Retinal pigment epithelial cell (primary cell): ENCODE results near the gene MAP7.

Experiments
- DNase-seq: peaks from one replicate; pipeline ENCODE4 v3.0.0-alpha.2; 2010; ENCODE audit warnings: low read depth
- H3K4me3 ChIP-seq: 2 replicates; pipeline ENCODE4 v1.5.1; 2011; ENCODE audit warnings: mild to moderate bottlenecking, low read length, control low read depth, moderate library complexity
- TF ChIP-seq, protein P1 (sequence below): conservative IDR thresholded peaks from 2 replicates; pipeline ENCODE4 v1.5.1; 2011; ENCODE audit warnings: low read depth, low read length, control low read depth, inconsistent platforms

MAP7 gene

DNA sequence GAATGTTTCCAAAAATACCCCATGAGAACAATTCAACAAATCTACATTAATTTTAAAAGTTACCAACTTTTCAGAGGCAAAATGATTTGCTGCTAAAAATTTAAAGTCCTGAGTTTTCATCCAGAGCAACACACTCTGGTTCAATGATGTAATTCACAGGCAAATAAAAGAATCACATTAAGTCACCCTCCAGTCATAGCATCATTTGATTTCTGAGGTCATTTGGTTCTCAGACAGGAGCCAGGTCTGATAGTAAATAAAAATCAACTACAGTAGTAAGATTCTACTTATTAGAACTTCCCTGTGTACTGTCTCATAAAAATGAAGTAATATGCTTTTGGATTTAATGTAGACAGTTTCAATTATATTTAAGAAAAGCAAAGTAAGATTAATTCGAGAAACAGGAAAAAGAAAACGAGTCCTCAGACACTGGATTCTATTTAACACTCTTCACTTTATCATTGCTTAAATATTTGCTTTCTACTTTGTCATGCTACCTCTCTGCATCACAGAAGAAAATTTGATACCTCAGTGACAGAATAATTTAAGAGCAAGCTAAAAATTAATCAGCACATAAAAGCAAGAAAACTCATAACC, 25.8 kb downstream of the MAP7 start:
- no peak for DNase-seq
- no peak overlapping the region for H3K4me3 ChIP-seq
- TF ChIP-seq, protein P1, sequence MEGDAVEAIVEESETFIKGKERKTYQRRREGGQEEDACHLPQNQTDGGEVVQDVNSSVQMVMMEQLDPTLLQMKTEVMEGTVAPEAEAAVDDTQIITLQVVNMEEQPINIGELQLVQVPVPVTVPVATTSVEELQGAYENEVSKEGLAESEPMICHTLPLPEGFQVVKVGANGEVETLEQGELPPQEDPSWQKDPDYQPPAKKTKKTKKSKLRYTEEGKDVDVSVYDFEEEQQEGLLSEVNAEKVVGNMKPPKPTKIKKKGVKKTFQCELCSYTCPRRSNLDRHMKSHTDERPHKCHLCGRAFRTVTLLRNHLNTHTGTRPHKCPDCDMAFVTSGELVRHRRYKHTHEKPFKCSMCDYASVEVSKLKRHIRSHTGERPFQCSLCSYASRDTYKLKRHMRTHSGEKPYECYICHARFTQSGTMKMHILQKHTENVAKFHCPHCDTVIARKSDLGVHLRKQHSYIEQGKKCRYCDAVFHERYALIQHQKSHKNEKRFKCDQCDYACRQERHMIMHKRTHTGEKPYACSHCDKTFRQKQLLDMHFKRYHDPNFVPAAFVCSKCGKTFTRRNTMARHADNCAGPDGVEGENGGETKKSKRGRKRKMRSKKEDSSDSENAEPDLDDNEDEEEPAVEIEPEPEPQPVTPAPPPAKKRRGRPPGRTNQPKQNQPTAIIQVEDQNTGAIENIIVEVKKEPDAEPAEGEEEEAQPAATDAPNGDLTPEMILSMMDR, result no peak

DNA sequence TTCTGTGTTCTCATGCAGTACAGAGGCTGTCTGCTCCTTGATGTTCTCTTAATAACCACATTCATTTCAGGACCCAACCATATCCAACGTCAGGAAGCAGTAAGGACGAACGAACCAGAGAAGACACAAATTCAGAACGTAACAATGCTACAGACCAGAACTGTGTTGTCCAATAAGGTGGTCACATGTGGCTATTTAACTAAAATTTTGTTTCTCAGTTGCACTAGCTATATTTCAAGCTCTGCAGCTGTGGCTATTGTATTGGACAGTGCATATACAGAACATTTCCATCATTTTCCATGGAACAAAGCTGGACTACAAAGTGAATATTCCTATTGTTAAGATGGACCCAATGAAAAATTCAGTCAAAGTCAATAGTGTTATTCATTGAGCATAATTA, 27.0 kb downstream of the MAP7 start:
- no peak for DNase-seq
- TF ChIP-seq, protein P1, result no peak
- H3K4me3 ChIP-seq, result no peak overlapping the region

DNA sequence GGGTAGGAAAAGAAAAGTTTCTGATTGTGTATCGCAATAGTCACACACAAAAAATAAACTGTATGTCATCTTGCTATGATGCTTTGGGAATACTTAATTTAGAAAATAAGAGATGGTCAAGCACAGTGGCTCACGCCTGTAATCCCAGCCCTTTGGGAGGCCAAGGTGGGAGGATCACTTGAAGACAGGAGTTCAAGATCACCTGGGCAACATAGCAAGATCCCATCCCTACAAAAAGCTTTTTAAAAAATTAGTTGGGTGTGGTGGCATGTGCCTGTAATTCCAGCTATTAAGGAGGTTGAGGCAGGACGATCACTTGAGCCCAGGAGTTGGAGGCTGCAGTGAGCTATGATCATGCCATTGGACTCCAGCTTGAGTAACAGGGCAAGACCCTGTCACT, 27.6 kb downstream of the MAP7 start:
- no peak overlapping the region for H3K4me3 ChIP-seq
- TF ChIP-seq, protein P1, result no peak
- no peak for DNase-seq

DNA sequence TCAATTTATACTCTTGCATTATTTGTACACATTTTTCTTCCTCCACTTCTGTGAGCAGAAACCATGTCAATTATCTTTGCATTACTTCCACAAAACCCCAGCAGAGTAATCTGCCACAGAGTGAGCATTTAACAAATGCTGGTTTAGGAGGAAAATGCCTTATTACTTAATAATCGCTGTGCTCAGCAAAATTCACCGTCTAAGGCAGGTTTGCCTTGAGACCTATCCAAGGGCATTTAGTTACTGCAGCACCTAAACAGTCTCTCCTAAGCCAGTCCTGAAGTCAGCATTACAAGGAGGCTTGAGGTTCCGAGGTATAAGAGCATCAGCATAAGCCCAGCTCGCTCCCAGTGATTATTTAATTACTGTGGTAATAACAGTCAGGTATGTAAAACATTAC, 28.3 kb downstream of the MAP7 start:
- H3K4me3 ChIP-seq, result no peak overlapping the region
- DNase-seq, result no peak
- TF ChIP-seq, protein P1, result no peak

DNA sequence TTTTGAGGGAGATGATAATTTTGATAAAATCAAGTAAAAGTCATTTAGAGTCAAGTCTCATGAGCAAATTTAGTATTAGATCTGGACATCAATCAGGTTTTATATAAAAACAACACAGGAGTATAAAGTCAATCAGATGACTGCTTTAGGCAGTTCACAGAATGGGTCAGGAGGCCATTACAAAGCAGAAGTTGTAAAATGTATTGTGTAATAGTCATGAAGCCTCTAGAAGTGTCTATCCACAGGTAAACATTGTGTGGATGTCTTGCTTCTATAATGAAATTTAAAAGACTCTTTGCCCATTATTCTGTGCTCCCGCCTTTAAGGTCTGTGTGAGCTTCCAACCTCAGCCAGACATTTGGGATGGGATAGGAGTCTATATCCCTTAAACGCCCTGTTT, 28.8 kb downstream of the MAP7 start:
- TF ChIP-seq, protein P1, result no peak
- no peak for DNase-seq
- H3K4me3 ChIP-seq, result no peak overlapping the region

DNA sequence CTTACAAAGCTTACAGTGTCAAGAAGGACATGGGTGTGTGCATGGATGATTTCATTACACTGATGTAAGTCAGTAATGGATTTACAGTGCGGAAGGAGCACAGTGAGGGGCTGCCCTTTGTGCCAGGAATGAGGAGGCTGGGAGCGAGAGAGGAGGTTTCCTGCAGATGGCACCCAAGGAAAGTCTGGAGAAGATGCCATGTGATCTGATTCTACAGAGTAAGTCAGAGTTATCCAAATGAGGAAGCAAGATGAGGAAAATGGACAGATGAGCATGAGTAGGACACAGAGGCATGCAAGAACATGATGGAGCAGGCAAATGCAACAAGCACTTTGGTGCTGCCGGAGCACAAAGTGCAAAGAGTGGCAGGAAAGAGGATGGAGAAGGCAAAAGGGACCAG, 29.7 kb downstream of the MAP7 start:
- TF ChIP-seq, protein P1, result no peak
- H3K4me3 ChIP-seq, result no peak overlapping the region
- DNase-seq, result no peak

DNA sequence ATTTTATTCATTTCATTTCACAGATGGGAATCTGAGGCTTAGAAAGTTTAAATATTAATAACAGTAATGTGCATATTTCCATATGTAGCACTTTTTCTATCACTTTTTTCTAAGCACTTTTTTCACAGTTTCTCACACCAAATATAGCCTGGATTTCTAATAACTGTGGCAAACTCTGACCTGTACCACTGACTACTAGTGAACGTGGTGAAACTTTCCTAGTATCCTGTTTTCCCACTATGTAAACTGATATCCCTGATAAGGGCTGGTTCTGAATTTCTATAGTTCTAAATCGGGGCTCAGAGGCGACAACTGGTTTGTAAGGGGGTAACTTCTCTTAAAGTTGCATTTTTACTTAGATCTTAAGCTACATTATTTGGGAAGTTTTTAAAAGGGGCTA, 32.6 kb downstream of the MAP7 start:
- TF ChIP-seq, protein P1, result no peak
- H3K4me3 ChIP-seq, result no peak overlapping the region
- no peak for DNase-seq
